HEK293 (cell line): Measurements from ENCODE around the gene SERPINB7.

Source experiments
- CTCF ChIA-PET: fragments of 350-600 bp; formaldehyde crosslinking; extraction: SDS; loops from one replicate; lab custom pipeline; 2021; ENCODE audit warnings: antibody characterized with exemption; lab: Yijun Ruan, JAX
- POLR2A ChIA-PET: fragments of 300-600 bp; formaldehyde crosslinking; extraction: SDS; loops from one replicate; lab custom pipeline; 2020; ENCODE audit warnings: antibody characterized with exemption, inconsistent platforms; lab: Yijun Ruan, JAX
- H3K27ac ChIP-seq: fragments of 200-500 bp; sonication (Bioruptor generic); 2 replicates; pipeline ENCODE4 v1.5.1; 2014; ENCODE audit warnings: low read depth, low read length, control low read depth, inconsistent platforms; ENCODE audit errors: extremely low read depth
- H3K36me3 ChIP-seq, 2 experiments: fragments of 200-500 bp in 1 of 2; sonication (Bioruptor generic) in 1 of 2; 1 replicate in 1 of 2; 2 replicates in 1 of 2; pipeline ENCODE4 v1.5.1; 2014 to 2017; ENCODE audit warnings: inconsistent platforms in 2 of 2, low read length in 2 of 2; ENCODE audit not compliant: control insufficient read depth in 2 of 2, insufficient read depth in 1 of 2
- H3K4me1 ChIP-seq: fragments of 200-500 bp; sonication (Bioruptor generic); 2 replicates; pipeline ENCODE4 v1.5.1; 2014; ENCODE audit warnings: mild to moderate bottlenecking, low read length, inconsistent platforms; ENCODE audit not compliant: control insufficient read depth, insufficient read depth
- H3K4me3 ChIP-seq: 2 replicates; pipeline ENCODE4 v1.5.1; 2011; ENCODE audit warnings: low read depth, mild to moderate bottlenecking, control low read depth, low read length, moderate library complexity
- H3K9me3 ChIP-seq: fragments of 200-500 bp; sonication (Bioruptor generic); 2 replicates; pipeline ENCODE4 v1.5.1; 2014; ENCODE audit warnings: low read depth, low read length, inconsistent platforms; ENCODE audit not compliant: control insufficient read depth, insufficient read depth
- ATF2 ChIP-seq: fragments of 450-650 bp; formaldehyde crosslinking; IDR thresholded peaks from 2 replicates; pipeline ENCODE4 v1.5.1; 2016; ENCODE audit warnings: missing biosample characterization, missing genetic modification characterization, low read depth
- EGR2 ChIP-seq: fragments of 450-650 bp; formaldehyde crosslinking; IDR thresholded peaks from 2 replicates; pipeline ENCODE4 v1.5.1; 2016; ENCODE audit warnings: low read depth, missing biosample characterization, missing genetic modification characterization
- GLI4 ChIP-seq: fragments of 450-650 bp; formaldehyde crosslinking; IDR thresholded peaks from 2 replicates; pipeline ENCODE4 v1.5.1; 2016; ENCODE audit warnings: missing biosample characterization, missing genetic modification characterization
- GLIS2 ChIP-seq: fragments of 450-650 bp; formaldehyde crosslinking; IDR thresholded peaks from 2 replicates; pipeline ENCODE4 v1.5.1; 2016; ENCODE audit warnings: missing biosample characterization, missing genetic modification characterization
- KLF16 ChIP-seq: fragments of 450-650 bp; formaldehyde crosslinking; IDR thresholded peaks from 2 replicates; pipeline ENCODE4 v1.5.1; 2017; ENCODE audit warnings: missing biosample characterization, missing genetic modification characterization
- PRDM1 ChIP-seq: fragments of 450-650 bp; formaldehyde crosslinking; IDR thresholded peaks from 2 replicates; pipeline ENCODE4; 2016; ENCODE audit warnings: missing biosample characterization, missing genetic modification characterization
- PRDM6 ChIP-seq: fragments of 450-650 bp; formaldehyde crosslinking; IDR thresholded peaks from 2 replicates; pipeline ENCODE4 v1.5.1; 2017; ENCODE audit warnings: missing biosample characterization, missing genetic modification characterization
- YY2 ChIP-seq: fragments of 450-650 bp; formaldehyde crosslinking; IDR thresholded peaks from 2 replicates; pipeline ENCODE4 v1.5.1; 2016; ENCODE audit warnings: missing biosample characterization, missing genetic modification characterization
- ZBTB20 ChIP-seq: fragments of 450-650 bp; formaldehyde crosslinking; IDR thresholded peaks from 2 replicates; pipeline ENCODE4 v1.5.1; 2016; ENCODE audit warnings: missing biosample characterization, missing genetic modification characterization
- ZBTB21 ChIP-seq: fragments of 450-650 bp; formaldehyde crosslinking; IDR thresholded peaks from 2 replicates; pipeline ENCODE4 v1.5.1; 2017; ENCODE audit warnings: missing biosample characterization, missing genetic modification characterization
- ZBTB49 ChIP-seq: fragments of 450-650 bp; formaldehyde crosslinking; IDR thresholded peaks from 2 replicates; pipeline ENCODE4 v1.5.1; 2016; ENCODE audit warnings: missing biosample characterization, missing genetic modification characterization, low read depth
- ZFP41 ChIP-seq: fragments of 450-650 bp; formaldehyde crosslinking; IDR thresholded peaks from 2 replicates; pipeline ENCODE4 v1.5.1; 2016; ENCODE audit warnings: missing biosample characterization, missing genetic modification characterization, borderline replicate concordance
- ZNF146 ChIP-seq: fragments of 450-650 bp; formaldehyde crosslinking; IDR thresholded peaks from 2 replicates; pipeline ENCODE4 v1.5.1; 2016; ENCODE audit warnings: missing biosample characterization, missing genetic modification characterization
- ZNF184 ChIP-seq: fragments of 450-650 bp; IDR thresholded peaks from 2 replicates; pipeline ENCODE4 v1.5.1; 2018; ENCODE audit warnings: missing biosample characterization, mild to moderate bottlenecking, missing genetic modification characterization
- ZNF211 ChIP-seq: fragments of 450-650 bp; formaldehyde crosslinking; IDR thresholded peaks from 2 replicates; pipeline ENCODE4 v1.5.1; 2016; ENCODE audit warnings: low read depth, missing biosample characterization, missing genetic modification characterization
- ZNF214 ChIP-seq: fragments of 450-650 bp; formaldehyde crosslinking; IDR thresholded peaks from 2 replicates; pipeline ENCODE4 v1.5.1; 2017; ENCODE audit warnings: missing biosample characterization, mild to moderate bottlenecking, missing genetic modification characterization, borderline replicate concordance
- ZNF24 ChIP-seq: fragments of 450-650 bp; formaldehyde crosslinking; IDR thresholded peaks from 2 replicates; pipeline ENCODE4 v1.5.1; 2016; ENCODE audit warnings: missing biosample characterization, missing genetic modification characterization
- ZNF335 ChIP-seq: fragments of 450-650 bp; formaldehyde crosslinking; conservative IDR thresholded peaks from 2 replicates; pipeline ENCODE4 v1.5.1; 2016; ENCODE audit warnings: missing biosample characterization, missing genetic modification characterization
- ZNF391 ChIP-seq: fragments of 450-650 bp; formaldehyde crosslinking; IDR thresholded peaks from 2 replicates; pipeline ENCODE4 v1.5.1; 2016; ENCODE audit warnings: low read depth, missing biosample characterization, missing genetic modification characterization, borderline replicate concordance
- ZNF426 ChIP-seq: fragments of 450-650 bp; formaldehyde crosslinking; IDR thresholded peaks from 2 replicates; pipeline ENCODE4 v1.5.1; 2017; ENCODE audit warnings: missing biosample characterization, missing genetic modification characterization, mild to moderate bottlenecking, inconsistent platforms, moderate library complexity
- ZNF514 ChIP-seq: fragments of 450-650 bp; formaldehyde crosslinking; IDR thresholded peaks from 2 replicates; pipeline ENCODE4 v1.5.1; 2016; ENCODE audit warnings: missing biosample characterization, missing genetic modification characterization
- ZNF529 ChIP-seq: fragments of 450-650 bp; formaldehyde crosslinking; IDR thresholded peaks from 2 replicates; pipeline ENCODE4 v1.5.1; 2017; ENCODE audit warnings: missing genetic modification characterization, missing biosample characterization; ENCODE audit not compliant: insufficient replicate concordance
- ZNF560 ChIP-seq: fragments of 450-650 bp; formaldehyde crosslinking; IDR thresholded peaks from 2 replicates; pipeline ENCODE4 v1.5.1; 2017; ENCODE audit warnings: missing biosample characterization, missing genetic modification characterization, borderline replicate concordance
- ZNF624 ChIP-seq: fragments of 450-650 bp; formaldehyde crosslinking; IDR thresholded peaks from 2 replicates; pipeline ENCODE4 v1.5.1; 2017; ENCODE audit warnings: missing biosample characterization, missing genetic modification characterization
- ZNF692 ChIP-seq: fragments of 450-650 bp; formaldehyde crosslinking; IDR thresholded peaks from 2 replicates; pipeline ENCODE4 v1.5.1; 2016; ENCODE audit warnings: missing biosample characterization, missing genetic modification characterization
- ZNF701 ChIP-seq: fragments of 450-650 bp; formaldehyde crosslinking; IDR thresholded peaks from 2 replicates; pipeline ENCODE4 v1.5.1; 2016; ENCODE audit warnings: missing biosample characterization, missing genetic modification characterization
- ZSCAN30 ChIP-seq: fragments of 450-650 bp; IDR thresholded peaks from 2 replicates; pipeline ENCODE4 v1.5.1; 2018; ENCODE audit warnings: missing biosample characterization, mild to moderate bottlenecking, missing genetic modification characterization, moderate library complexity

SERPINB7 gene

GRCh38 chr18:63773551-63773950, 1.7 kb upstream of the SERPINB7 start:
- H3K36me3 ChIP-seq, result no peaks in the 10 kb centered on the region
- H3K4me3 ChIP-seq, result no peak overlapping the region
- POLR2A ChIA-PET, result no interaction called here
- CTCF ChIA-PET, result no interaction called here
- H3K27ac ChIP-seq, result no peak overlapping the region
- H3K9me3 ChIP-seq, result no peaks in the 10 kb centered on the region
- no peaks in the 10 kb centered on the region for H3K4me1 ChIP-seq
- TF ChIP-seq ZFP41, result no peak
- TF ChIP-seq ZNF214 (tag by site-specific recombination), result no peak
- no peak for TF ChIP-seq ZNF426 (tag by site-specific recombination)
- no peak for TF ChIP-seq ZBTB20 (tag by site-specific recombination)
- TF ChIP-seq KLF16 (tag by site-specific recombination), result no peak
- TF ChIP-seq ZNF624 (tag by site-specific recombination), result no peak
- TF ChIP-seq ZBTB49 (tag by site-specific recombination), result no peak
- TF ChIP-seq ZNF692 (tag by site-specific recombination), result no peak
- no peak for TF ChIP-seq ZNF146

GRCh38 chr18:63774511-63774910, 707 bp upstream of the SERPINB7 start:
- Histone ChIP-seq H3K4me1 (no peaks in the 10 kb centered on the region), H3K27ac (no peak overlapping the region), H3K36me3 (no peaks in the 10 kb centered on the region), H3K9me3 (no peaks in the 10 kb centered on the region), H3K4me3 (no peak overlapping the region)
- ChIA-PET CTCF (no interaction called here), POLR2A (no interaction called here)
- TF ChIP-seq YY2 (tag by site-specific recombination) (no peak), ZSCAN30 (tag by site-specific recombination) (no peak), ATF2 (tag by site-specific recombination) (no peak), EGR2 (tag by site-specific recombination) (no peak), PRDM1 (tag by site-specific recombination) (no peak), ZNF335 (tag by site-specific recombination) (no peak), GLI4 (tag by site-specific recombination) (no peak), ZNF514 (tag by site-specific recombination) (no peak), ZNF24 (no peak), PRDM6 (tag by site-specific recombination) (no peak), ZNF529 (tag by site-specific recombination) (no peak), ZNF560 (tag by site-specific recombination) (no peak), ZNF184 (tag by site-specific recombination) (no peak), ZNF701 (tag by site-specific recombination) (no peak), ZNF391 (tag by site-specific recombination) (no peak), ZNF211 (tag by site-specific recombination) (no peak), ZBTB21 (no peak), GLIS2 (tag by site-specific recombination) (no peak)
